Coronary artery (tissue), 2 donors: ENCODE measurements around the gene DHRS7B.

Experiments
- DNase-seq: peaks from one replicate; pipeline ENCODE4 v3.0.0-alpha.2; 2017; ENCODE audit warnings: low spot score
- H3K27ac ChIP-seq, 2 donors: fragments of 200-600 bp; sonication (generic); one replicate each; pipeline ENCODE4 v1.5.1; 2016 to 2019
- H3K4me3 ChIP-seq: fragments of 200-600 bp; sonication (generic); 2 replicates; pipeline ENCODE4 v1.5.1; 2016; ENCODE audit warnings: mild to moderate bottlenecking, moderate library complexity
- CTCF ChIP-seq: fragments of 200-600 bp; sonication (generic); IDR thresholded peaks from one replicate; pipeline ENCODE4 v1.5.1; 2019; ENCODE audit warnings: antibody characterized with exemption

Gene DHRS7B

GRCh38 chr17:21193031-21193430 is 66.3 kb downstream of the DHRS7B start:
- TF ChIP-seq CTCF, result no peak
- no peak for DNase-seq
- Histone ChIP-seq H3K4me3 (no peak overlapping the region), H3K27ac (no peak overlapping the region)

- TF ChIP-seq CTCF, result no peak
- peak overlapping the region in 1 of 2 donors; percentile 6 for H3K27ac ChIP-seq
- no peak for DNase-seq
Measured at GRCh38 chr17:21194226-21194625, 67.5 kb downstream of the DHRS7B start.

GRCh38 chr17:21194703-21195102 is 67.9 kb downstream of the DHRS7B start:
- no peak for DNase-seq
- H3K4me3 ChIP-seq, result no peak overlapping the region
- H3K27ac ChIP-seq, result peak overlapping the region in 1 of 2 donors; percentile 6
- no peak for TF ChIP-seq CTCF

More at GRCh38 chr17:21194226-21194625, 67.5 kb downstream of the DHRS7B start:
- no peak overlapping the region for H3K4me3 ChIP-seq

GRCh38 chr17:21196126-21196525 is 69.4 kb downstream of the DHRS7B start:
- DNase-seq, result no peak
- no peak for TF ChIP-seq CTCF
- Histone ChIP-seq H3K27ac (no peak overlapping the region), H3K4me3 (no peak overlapping the region)

- H3K4me3 ChIP-seq, result no peak overlapping the region
- DNase-seq, result no peak
- no peak overlapping the region for H3K27ac ChIP-seq
- TF ChIP-seq CTCF, result no peak
Measured at GRCh38 chr17:21198411-21198810, 71.6 kb downstream of the DHRS7B start.

- no peak for DNase-seq
- Histone ChIP-seq H3K27ac (no peak overlapping the region), H3K4me3 (no peak overlapping the region)
- TF ChIP-seq CTCF, result no peak
Measured at GRCh38 chr17:21199311-21199710, 72.5 kb downstream of the DHRS7B start.

- Histone ChIP-seq H3K27ac (no peak overlapping the region), H3K4me3 (no peak overlapping the region)
- no peak for TF ChIP-seq CTCF
- no peak for DNase-seq
Measured at GRCh38 chr17:21199856-21200255, 73.1 kb downstream of the DHRS7B start.
